GM23338 (cell line): ENCODE measurements around the gene ABHD12. TPM values are rescaled to one million over a fixed set of nuclear protein-coding genes. Genes with fewer than 3 reads are reported as not detected.

Source experiments
- ATAC-seq: fragments of 200-7000 bp; cut with Tn5 transposase; 3 replicates; pipeline ENCODE4 v1.9.1; 2020
- DNase-seq: peaks from one replicate; pipeline ENCODE4 v3.0.0-alpha.2; 2015; ENCODE audit warnings: low spot score
- H2AFZ ChIP-seq: fragments of 200-600 bp; sonication (generic); 2 replicates; pipeline ENCODE4 v1.8.0; 2016; ENCODE audit warnings: antibody characterized with exemption, mild to moderate bottlenecking, moderate library complexity
- H3F3A ChIP-seq: fragments of 200-600 bp; sonication (generic); replicated peaks from 2 replicates; pipeline ENCODE4 v1.8.0; 2017; ENCODE audit warnings: antibody characterized with exemption, mixed run types, low read depth
- H3K27ac ChIP-seq: fragments of 200-600 bp; sonication (generic); 2 replicates; pipeline ENCODE4 v1.6.1; 2016; ENCODE audit warnings: low read depth
- H3K27me3 ChIP-seq: fragments of 200-600 bp; sonication (generic); 2 replicates; pipeline ENCODE4 v1.8.0; 2016; ENCODE audit warnings: mild to moderate bottlenecking, mixed run types, moderate library complexity; ENCODE audit not compliant: insufficient read depth
- H3K36me3 ChIP-seq: fragments of 200-600 bp; sonication (generic); 2 replicates; pipeline ENCODE4 v1.8.0; 2016; ENCODE audit warnings: mild to moderate bottlenecking; ENCODE audit not compliant: insufficient read depth
- H3K4me1 ChIP-seq: fragments of 200-600 bp; sonication (generic); 2 replicates; pipeline ENCODE4 v1.8.0; 2016; ENCODE audit warnings: mild to moderate bottlenecking, moderate library complexity; ENCODE audit not compliant: insufficient read depth
- H3K4me2 ChIP-seq: fragments of 200-600 bp; sonication (generic); 2 replicates; pipeline ENCODE4 v1.7.1; 2017; ENCODE audit warnings: mixed run types
- H3K4me3 ChIP-seq: fragments of 200-600 bp; sonication (generic); 2 replicates; pipeline ENCODE4 v1.6.1; 2016; ENCODE audit warnings: mixed run types
- H3K79me2 ChIP-seq: fragments of 200-600 bp; sonication (generic); replicated peaks from 2 replicates; pipeline ENCODE4 v1.8.0; 2017; ENCODE audit warnings: mild to moderate bottlenecking; ENCODE audit not compliant: insufficient read depth
- H3K9me2 ChIP-seq: fragments of 200-600 bp; sonication (generic); 2 replicates; pipeline ENCODE4 v1.8.0; 2017; ENCODE audit not compliant: insufficient read depth
- H4K20me1 ChIP-seq: fragments of 200-600 bp; sonication (generic); replicated peaks from 2 replicates; pipeline ENCODE4 v1.8.0; 2017; ENCODE audit warnings: mild to moderate bottlenecking; ENCODE audit not compliant: insufficient read depth
- H3K27ac Mint-ChIP-seq: 2 replicates; pipeline ENCODE4 v1.8.0; 2020; ENCODE audit warnings: inconsistent platforms, mild to moderate bottlenecking, moderate library complexity, mixed read lengths
- H3K27me3 Mint-ChIP-seq: 3 replicates; pipeline ENCODE4 v1.8.0; 2022; ENCODE audit warnings: low read depth, mild to moderate bottlenecking, moderate library complexity, mixed read lengths, inconsistent platforms; ENCODE audit not compliant: insufficient read depth, poor library complexity
- H3K36me3 Mint-ChIP-seq: 3 replicates; pipeline ENCODE4 v1.8.0; 2021; ENCODE audit warnings: low read depth, mild to moderate bottlenecking, inconsistent platforms, moderate library complexity, mixed read lengths
- H3K4me1 Mint-ChIP-seq: 3 replicates; pipeline ENCODE4 v1.8.0; 2020; ENCODE audit warnings: mild to moderate bottlenecking, inconsistent platforms, mixed read lengths
- H3K4me3 Mint-ChIP-seq: 3 replicates; pipeline ENCODE4 v1.8.0; 2021; ENCODE audit warnings: moderate library complexity, mild to moderate bottlenecking, inconsistent platforms, mixed read lengths
- H3K9me3 Mint-ChIP-seq: 3 replicates; pipeline ENCODE4 v1.8.0; 2020; ENCODE audit warnings: moderate library complexity, mild to moderate bottlenecking, inconsistent platforms, mixed read lengths
- CREB1 ChIP-seq: fragments of 250-450 bp; sonication (Bioruptor Pico); IDR thresholded peaks from 2 replicates; pipeline ENCODE4 v1.5.0; 2020; ENCODE audit warnings: low read depth, mild to moderate bottlenecking, moderate library complexity
- CTCF ChIP-seq, 2 experiments: fragments of 200-600 bp in 1 of 2; sonication (generic) in 1 of 2; conservative IDR thresholded peaks; 2 replicates each; pipeline versions ENCODE4 v1.5.1 to v1.6.1; 2016 to 2017; ENCODE audit warnings: antibody characterized with exemption in 2 of 2, low read depth in 2 of 2, mild to moderate bottlenecking in 2 of 2, moderate library complexity in 1 of 2
- ETS1 ChIP-seq: IDR thresholded peaks from 2 replicates; pipeline ENCODE4 v1.6.1; 2016; ENCODE audit warnings: antibody characterized with exemption
- EZH2 ChIP-seq: fragments of 200-600 bp; sonication (generic); IDR thresholded peaks from one replicate; pipeline ENCODE4 v1.8.0; 2017; ENCODE audit warnings: antibody characterized with exemption, mild to moderate bottlenecking, low read depth; ENCODE audit not compliant: unreplicated experiment
- EZH2phosphoT487 ChIP-seq: fragments of 200-600 bp; sonication (generic); IDR thresholded peaks from one replicate; pipeline ENCODE4 v1.8.1; 2018; ENCODE audit warnings: antibody characterized with exemption; ENCODE audit not compliant: unreplicated experiment
- JUNB ChIP-seq: IDR thresholded peaks from one replicate; pipeline ENCODE4 v1.6.1; 2016; ENCODE audit warnings: antibody characterized with exemption; ENCODE audit not compliant: unreplicated experiment
- NANOG ChIP-seq: IDR thresholded peaks from 2 replicates; pipeline ENCODE4 v1.6.1; 2016; ENCODE audit warnings: antibody characterized with exemption, borderline replicate concordance
- POLR2AphosphoS5 ChIP-seq: IDR thresholded peaks from 2 replicates; pipeline ENCODE4 v1.6.1; 2016; ENCODE audit warnings: antibody characterized with exemption, low read depth
- REST ChIP-seq: IDR thresholded peaks from one replicate; pipeline ENCODE4 v1.6.1; 2018; ENCODE audit warnings: antibody characterized with exemption; ENCODE audit not compliant: unreplicated experiment
- STAT1 ChIP-seq: IDR thresholded peaks from one replicate; pipeline ENCODE4 v1.6.1; 2016; ENCODE audit warnings: antibody characterized with exemption; ENCODE audit not compliant: unreplicated experiment
- ZNF114 ChIP-seq: fragments of 250-450 bp; sonication (Bioruptor Pico); IDR thresholded peaks from 2 replicates; pipeline ENCODE4 v1.5.0; 2020; ENCODE audit warnings: mild to moderate bottlenecking, moderate library complexity
- ZNF331 ChIP-seq: fragments of 250-450 bp; sonication (Bioruptor Pico); IDR thresholded peaks from 2 replicates; pipeline ENCODE4 v1.5.0; 2020; ENCODE audit warnings: low read depth, mild to moderate bottlenecking, moderate library complexity
- polyA plus RNA-seq: library from polyadenylated mRNA; unstranded; fragments of >200 nt; fragmentation: Nextera tagmentation; extraction: Ambion mirVana; gene quantifications from 2 replicates; pipeline ENCODE4 v1.2.1, GENCODE V29; 2016
- total RNA-seq: library from RNA; depleted of rRNA; stranded (reverse); fragments of >200 nt; shearing (Covaris generic); gene quantifications from 2 replicates; pipeline ENCODE4 v1.2.3, GENCODE V29; 2014

Gene ABHD12
- total and polyA plus RNA-seq, 2 experiments from 2014 or later, result 40.2 to 57.8 TPM

GRCh38 chr20:25302596-25302995 lies 88.0 kb downstream of the ABHD12 start:
- Histone ChIP-seq H3F3A (0 out of 2 replicates have a peak, but pooled peaks cover 4% of the 10 kb centered on the region), H3K4me1 (no peaks in the 10 kb centered on the region), H3K4me2 (no peak overlapping the region), H3K4me3 (no peak overlapping the region), H3K36me3 (0 out of 2 replicates have a peak, but pooled peaks cover 6% of the 10 kb centered on the region), H3K9me2 (no peaks in the 10 kb centered on the region), H2AFZ (no peak overlapping the region), H4K20me1 (no peaks in the 10 kb centered on the region), H3K27ac (no peak overlapping the region), H3K27me3 (no peaks in the 10 kb centered on the region), H3K79me2 (no peaks in the 10 kb centered on the region)
- DNase-seq, result no peak
- H3K4me3 Mint-ChIP-seq, result no peak overlapping the region
- peaks cover 31% of the 10 kb centered on the region for H3K36me3 Mint-ChIP-seq
- H3K27me3 Mint-ChIP-seq, result peaks cover 12% of the 10 kb centered on the region
- H3K9me3 Mint-ChIP-seq, result no peaks in the 10 kb centered on the region; the same call in 2 of the 3 replicates
- no peak overlapping the region for H3K27ac Mint-ChIP-seq
- ATAC-seq, result no peak
- peaks cover 4% of the 10 kb centered on the region; the same call in 2 of the 3 replicates for H3K4me1 Mint-ChIP-seq
- TF ChIP-seq NANOG, result no peak
- TF ChIP-seq ZNF331 (CRISPR knock-in tag), result no peak

GRCh38 chr20:25301357-25301920 lies 89.2 kb downstream of the ABHD12 start:
- H3K36me3 ChIP-seq, result peaks cover 6% of the 10 kb centered on the region; the same call in 1 of the 2 replicates
- no peaks in the 10 kb centered on the region for H3K27me3 ChIP-seq
- no peak overlapping the region for H2AFZ ChIP-seq
- H3K4me2 ChIP-seq, result no peak overlapping the region
- Mint-ChIP-seq H3K27ac (no peak overlapping the region), H3K4me1 (peaks cover 14% of the 10 kb centered on the region; the same call in 2 of the 3 replicates), H3K4me3 (no peak overlapping the region), H3K27me3 (peaks cover 10% of the 10 kb centered on the region), H3K9me3 (no peaks in the 10 kb centered on the region; the same call in 2 of the 3 replicates), H3K36me3 (peaks cover 26% of the 10 kb centered on the region)
- no peak for ATAC-seq
- H3K9me2 ChIP-seq, result no peaks in the 10 kb centered on the region
- no peak overlapping the region for H3K4me3 ChIP-seq
- no peak for DNase-seq
- H3K79me2 ChIP-seq, result no peaks in the 10 kb centered on the region
- peaks cover 5% of the 10 kb centered on the region; the same call in 1 of the 2 replicates for H3K4me1 ChIP-seq
- 0 out of 2 replicates have a peak, but pooled peaks cover 4% of the 10 kb centered on the region for H3F3A ChIP-seq
- H3K27ac ChIP-seq, result no peak overlapping the region
- no peaks in the 10 kb centered on the region for H4K20me1 ChIP-seq
- TF ChIP-seq REST, result no peak
- no peak for TF ChIP-seq EZH2phosphoT487
- no peak for TF ChIP-seq JUNB
- TF ChIP-seq ETS1, result no peak
- no peak for TF ChIP-seq ZNF114 (CRISPR knock-in tag)
- no peak for TF ChIP-seq CTCF (conservative IDR thresholded peaks at IDR 0.05; ENCODE audit: low read depth in 2 of 2)
- TF ChIP-seq ZNF331 (CRISPR knock-in tag), result no peak
- TF ChIP-seq EZH2, result no peak
- no peak for TF ChIP-seq POLR2AphosphoS5
- no peak for TF ChIP-seq NANOG
- no peak for TF ChIP-seq CREB1 (CRISPR knock-in tag)
- no peak for TF ChIP-seq STAT1
